NCI-H2227 (cell line): ENCODE measurements around the gene LDB3.
"Not testable (repeated sequence)": the region's sequence is repeated elsewhere in the genome, so short reads cannot be mapped to it uniquely, and the experiment has no call there.

Source experiments
- DNase-seq: peaks from one replicate; lab custom pipeline; 2025; ENCODE audit not compliant: unreplicated experiment; lab: John Stamatoyannopoulos, UW

Gene LDB3

GRCh38 chr10:86727470-86727869 lies 59.2 kb downstream of the LDB3 start:
- no peak for DNase-seq

GRCh38 chr10:86728056-86728455 lies 59.7 kb downstream of the LDB3 start:
- DNase-seq, result no peak

GRCh38 chr10:86729677-86730076 lies 61.4 kb downstream of the LDB3 start:
- DNase-seq, result no peak

- DNase-seq, result no peak
These were observed 61.9 kb downstream of the LDB3 start for GRCh38 chr10:86730227-86730626.

GRCh38 chr10:86732771-86733170 lies 64.5 kb downstream of the LDB3 start:
- no peak for DNase-seq

GRCh38 chr10:86733260-86733671 lies 65.0 kb downstream of the LDB3 start:
- no peak for DNase-seq

GRCh38 chr10:86734207-86734988 lies 66.1 kb downstream of the LDB3 start:
- no peak for DNase-seq

- DNase-seq, result not testable (repeated sequence)
These were observed 67.0 kb downstream of the LDB3 start for GRCh38 chr10:86735278-86735677.

GRCh38 chr10:86742230-86742629 lies 73.9 kb downstream of the LDB3 start:
- DNase-seq, result no peak

- no peak for DNase-seq
These were observed 75.9 kb downstream of the LDB3 start for GRCh38 chr10:86744067-86744725.

- DNase-seq, result no peak
These were observed 79.7 kb downstream of the LDB3 start for GRCh38 chr10:86747796-86748581.

GRCh38 chr10:86749854-86750253 lies 81.5 kb downstream of the LDB3 start:
- no peak for DNase-seq

- no peak for DNase-seq
These were observed 83.2 kb downstream of the LDB3 start for GRCh38 chr10:86751477-86751876.

GRCh38 chr10:86752311-86752710 lies 84.0 kb downstream of the LDB3 start:
- no peak for DNase-seq

GRCh38 chr10:86753051-86753450 lies 84.7 kb downstream of the LDB3 start:
- DNase-seq, result no peak

GRCh38 chr10:86753638-86754434 lies 85.5 kb downstream of the LDB3 start:
- DNase-seq, result no peak

- DNase-seq, result no peak
These were observed 87.1 kb downstream of the LDB3 start for GRCh38 chr10:86755454-86755739.

- peak; percentile 94 for DNase-seq
These were observed 87.6 kb downstream of the LDB3 start for GRCh38 chr10:86755740-86756510.

- peak; percentile 63 for DNase-seq
These were observed 88.3 kb downstream of the LDB3 start, which contains the start of gene BMPR1A for GRCh38 chr10:86756511-86757112. Gene BMPR1A (plus strand): TSS chr10:86756619. CDS start chr10:86876019, 119,400 bp downstream.
